ENCODE measurements around the gene TTC23L.

DNA sequence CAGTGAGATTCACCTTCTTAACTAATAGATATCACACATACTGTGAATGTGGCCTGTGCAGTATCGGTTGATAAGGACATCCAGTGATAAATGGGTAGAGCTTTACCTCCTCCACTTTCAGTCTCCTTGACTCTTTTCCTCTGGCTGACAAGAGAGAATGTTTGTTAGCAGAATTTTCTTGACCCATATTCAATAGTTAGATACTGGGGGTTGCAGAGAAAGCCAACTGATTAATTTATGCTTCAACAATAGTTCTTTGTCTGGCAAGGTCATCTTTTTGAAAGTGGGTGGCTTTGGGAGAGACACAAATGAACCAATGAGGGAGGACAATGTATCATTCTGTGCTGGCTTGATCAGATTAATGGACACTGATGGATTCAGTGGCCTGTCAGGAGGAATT, 30.3 kb downstream of the TTC23L start:
- TF ChIP-seq POLR2AphosphoS5 (IDR thresholded peaks at IDR 0.05), result no peak
- TF ChIP-seq, protein P1, sequence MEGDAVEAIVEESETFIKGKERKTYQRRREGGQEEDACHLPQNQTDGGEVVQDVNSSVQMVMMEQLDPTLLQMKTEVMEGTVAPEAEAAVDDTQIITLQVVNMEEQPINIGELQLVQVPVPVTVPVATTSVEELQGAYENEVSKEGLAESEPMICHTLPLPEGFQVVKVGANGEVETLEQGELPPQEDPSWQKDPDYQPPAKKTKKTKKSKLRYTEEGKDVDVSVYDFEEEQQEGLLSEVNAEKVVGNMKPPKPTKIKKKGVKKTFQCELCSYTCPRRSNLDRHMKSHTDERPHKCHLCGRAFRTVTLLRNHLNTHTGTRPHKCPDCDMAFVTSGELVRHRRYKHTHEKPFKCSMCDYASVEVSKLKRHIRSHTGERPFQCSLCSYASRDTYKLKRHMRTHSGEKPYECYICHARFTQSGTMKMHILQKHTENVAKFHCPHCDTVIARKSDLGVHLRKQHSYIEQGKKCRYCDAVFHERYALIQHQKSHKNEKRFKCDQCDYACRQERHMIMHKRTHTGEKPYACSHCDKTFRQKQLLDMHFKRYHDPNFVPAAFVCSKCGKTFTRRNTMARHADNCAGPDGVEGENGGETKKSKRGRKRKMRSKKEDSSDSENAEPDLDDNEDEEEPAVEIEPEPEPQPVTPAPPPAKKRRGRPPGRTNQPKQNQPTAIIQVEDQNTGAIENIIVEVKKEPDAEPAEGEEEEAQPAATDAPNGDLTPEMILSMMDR (IDR thresholded peaks at IDR 0.05), result no peak
